NB4 (cell line): ENCODE data around the gene NTM.

ENCODE experiments used
- DNase-seq: peaks from one replicate; pipeline ENCODE4 v3.0.0; 2010; ENCODE audit warnings: low read depth
- H3K4me3 ChIP-seq: one replicate; pipeline ENCODE4 v1.5.1; 2011; ENCODE audit warnings: mild to moderate bottlenecking, low read depth, low read length, moderate library complexity
- MYC ChIP-seq: IDR thresholded peaks from 2 replicates; pipeline ENCODE4 v1.6.1; 2011; ENCODE audit warnings: low read depth, low read length
- POLR2A ChIP-seq: IDR thresholded peaks from 2 replicates; pipeline ENCODE4 v1.6.1; 2011; ENCODE audit warnings: mild to moderate bottlenecking; ENCODE audit not compliant: insufficient read length; ENCODE audit errors: extremely low read depth
- TF ChIP-seq, protein P1 (sequence below): IDR thresholded peaks from 2 replicates; pipeline ENCODE4 v1.6.1; 2011; ENCODE audit warnings: low read depth, low read length
- TF ChIP-seq, protein P2 (sequence below): IDR thresholded peaks from one replicate; pipeline ENCODE4 v1.5.1; 2012; ENCODE audit warnings: low read depth, low read length

The NTM gene

DNA sequence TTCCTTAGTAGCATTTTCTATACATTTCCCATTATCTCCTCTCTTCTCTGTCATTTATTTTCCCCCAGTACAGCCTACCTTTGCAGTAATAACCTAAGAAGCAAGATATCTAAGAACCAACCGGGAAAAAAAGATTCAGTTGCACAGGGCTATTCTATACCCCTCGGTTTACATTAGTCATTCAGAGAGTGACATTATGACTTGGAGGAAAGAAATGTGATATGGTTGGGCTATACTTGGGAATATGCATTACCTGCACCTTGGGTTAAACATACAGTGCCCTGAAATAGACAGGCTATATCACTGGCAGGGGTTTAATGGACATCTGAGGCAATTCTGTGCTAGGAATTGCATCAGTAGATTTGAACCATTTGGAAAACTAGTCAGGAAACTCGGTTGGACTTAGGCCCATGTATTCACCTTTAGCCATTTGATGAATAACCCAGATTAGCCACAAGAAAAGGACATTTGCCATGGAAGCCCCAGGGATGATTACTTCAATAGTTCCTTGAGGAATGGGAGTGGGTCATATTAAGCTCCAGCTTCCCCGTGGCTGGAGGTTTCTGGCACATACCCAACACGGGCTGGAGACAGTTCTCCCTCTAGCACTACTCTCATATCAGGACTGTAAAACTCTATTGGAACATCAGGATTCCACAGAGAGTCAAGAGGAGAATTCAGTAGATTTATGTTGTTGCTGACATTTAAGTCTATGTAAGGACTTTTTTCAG, 973.2 kb downstream of the NTM start:
- TF ChIP-seq POLR2A: no peak
- TF ChIP-seq, protein P1, sequence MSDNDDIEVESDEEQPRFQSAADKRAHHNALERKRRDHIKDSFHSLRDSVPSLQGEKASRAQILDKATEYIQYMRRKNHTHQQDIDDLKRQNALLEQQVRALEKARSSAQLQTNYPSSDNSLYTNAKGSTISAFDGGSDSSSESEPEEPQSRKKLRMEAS: no peak
- TF ChIP-seq, protein P2, sequence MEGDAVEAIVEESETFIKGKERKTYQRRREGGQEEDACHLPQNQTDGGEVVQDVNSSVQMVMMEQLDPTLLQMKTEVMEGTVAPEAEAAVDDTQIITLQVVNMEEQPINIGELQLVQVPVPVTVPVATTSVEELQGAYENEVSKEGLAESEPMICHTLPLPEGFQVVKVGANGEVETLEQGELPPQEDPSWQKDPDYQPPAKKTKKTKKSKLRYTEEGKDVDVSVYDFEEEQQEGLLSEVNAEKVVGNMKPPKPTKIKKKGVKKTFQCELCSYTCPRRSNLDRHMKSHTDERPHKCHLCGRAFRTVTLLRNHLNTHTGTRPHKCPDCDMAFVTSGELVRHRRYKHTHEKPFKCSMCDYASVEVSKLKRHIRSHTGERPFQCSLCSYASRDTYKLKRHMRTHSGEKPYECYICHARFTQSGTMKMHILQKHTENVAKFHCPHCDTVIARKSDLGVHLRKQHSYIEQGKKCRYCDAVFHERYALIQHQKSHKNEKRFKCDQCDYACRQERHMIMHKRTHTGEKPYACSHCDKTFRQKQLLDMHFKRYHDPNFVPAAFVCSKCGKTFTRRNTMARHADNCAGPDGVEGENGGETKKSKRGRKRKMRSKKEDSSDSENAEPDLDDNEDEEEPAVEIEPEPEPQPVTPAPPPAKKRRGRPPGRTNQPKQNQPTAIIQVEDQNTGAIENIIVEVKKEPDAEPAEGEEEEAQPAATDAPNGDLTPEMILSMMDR: no peak
- no peak for TF ChIP-seq MYC

DNA sequence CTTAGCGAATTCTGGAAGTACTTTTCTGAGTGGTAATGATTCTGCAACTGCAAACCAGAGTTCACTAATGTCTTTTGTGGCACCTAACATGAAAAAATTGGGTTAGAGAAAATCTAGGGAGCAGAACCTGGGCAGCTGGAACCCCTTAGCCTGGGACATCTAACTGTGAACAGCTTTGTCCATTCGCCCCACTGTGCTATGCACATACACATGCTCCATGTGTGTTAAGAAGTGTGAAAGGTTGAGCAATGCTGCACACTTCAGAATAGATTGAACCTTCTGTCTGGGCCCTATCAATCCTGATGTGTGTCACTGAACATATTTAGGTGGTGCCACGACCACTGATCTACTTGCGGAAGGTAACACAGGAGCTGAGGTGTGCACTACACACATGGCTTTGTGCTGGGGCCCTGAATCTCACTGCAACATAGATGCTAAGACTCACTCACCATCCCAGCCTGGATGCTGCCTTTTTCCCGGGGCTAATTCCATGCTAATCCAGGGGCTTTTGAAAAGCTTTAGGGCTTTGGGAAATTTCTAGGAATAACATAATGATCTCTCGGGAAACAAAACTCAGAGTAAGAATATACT, 976.2 kb downstream of the NTM start:
- no peak for DNase-seq
- H3K4me3 ChIP-seq: no peak overlapping the region
- TF ChIP-seq, protein P2: no peak
- TF ChIP-seq, protein P1: no peak
- TF ChIP-seq POLR2A (no peak), MYC (no peak)

More for the DNA sequence above, 973.2 kb downstream of the NTM start:
- DNase-seq: no peak
- no peak overlapping the region for H3K4me3 ChIP-seq

DNA sequence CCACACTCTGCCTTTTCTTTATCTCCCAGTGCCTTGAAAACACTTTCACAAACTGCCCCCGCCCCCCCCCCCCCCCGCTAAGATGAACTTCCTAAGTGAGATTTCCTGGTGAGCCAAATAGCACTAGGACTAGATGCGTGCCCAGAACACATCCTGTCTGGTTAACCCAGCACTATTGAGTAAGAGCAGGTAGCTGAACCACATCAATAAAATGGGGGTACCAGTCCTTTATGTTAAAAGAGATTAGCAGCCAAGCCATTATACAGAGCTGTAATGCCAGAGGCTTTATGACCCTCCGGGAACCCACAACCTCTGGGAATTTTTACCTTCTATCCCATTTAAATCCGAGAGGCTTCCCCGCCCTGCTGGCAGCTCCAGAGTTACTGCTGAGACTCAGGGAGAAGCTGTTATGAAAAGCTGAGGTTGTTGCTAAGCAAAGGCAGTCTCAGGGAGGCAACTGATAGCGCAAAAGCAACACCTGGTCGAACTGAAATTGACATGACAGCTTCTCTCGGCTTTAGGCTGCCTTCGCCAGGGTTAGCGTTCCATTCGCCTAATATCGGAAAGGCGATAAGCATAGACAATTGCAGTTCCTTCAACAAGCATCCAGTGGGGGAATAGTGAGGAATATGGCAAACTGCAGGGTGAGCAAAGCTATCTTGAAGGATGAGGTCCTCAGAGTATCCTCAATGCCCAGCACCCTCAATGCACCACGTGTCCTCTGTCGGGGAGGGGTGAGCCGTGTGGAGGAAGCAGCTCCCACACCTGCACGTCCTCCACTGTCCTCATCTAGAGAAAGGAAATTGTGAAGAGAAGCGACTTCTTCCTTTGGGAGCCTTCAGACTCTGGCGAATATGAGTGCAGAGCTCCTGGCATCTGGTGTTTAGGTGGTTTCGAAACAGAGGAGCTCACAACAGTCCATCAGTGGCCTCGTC, 977.0 kb downstream of the NTM start:
- no peak overlapping the region for H3K4me3 ChIP-seq
- no peak for DNase-seq
- TF ChIP-seq, protein P2: no peak
- TF ChIP-seq, protein P1: no peak
- TF ChIP-seq MYC: no peak
- no peak for TF ChIP-seq POLR2A

DNA sequence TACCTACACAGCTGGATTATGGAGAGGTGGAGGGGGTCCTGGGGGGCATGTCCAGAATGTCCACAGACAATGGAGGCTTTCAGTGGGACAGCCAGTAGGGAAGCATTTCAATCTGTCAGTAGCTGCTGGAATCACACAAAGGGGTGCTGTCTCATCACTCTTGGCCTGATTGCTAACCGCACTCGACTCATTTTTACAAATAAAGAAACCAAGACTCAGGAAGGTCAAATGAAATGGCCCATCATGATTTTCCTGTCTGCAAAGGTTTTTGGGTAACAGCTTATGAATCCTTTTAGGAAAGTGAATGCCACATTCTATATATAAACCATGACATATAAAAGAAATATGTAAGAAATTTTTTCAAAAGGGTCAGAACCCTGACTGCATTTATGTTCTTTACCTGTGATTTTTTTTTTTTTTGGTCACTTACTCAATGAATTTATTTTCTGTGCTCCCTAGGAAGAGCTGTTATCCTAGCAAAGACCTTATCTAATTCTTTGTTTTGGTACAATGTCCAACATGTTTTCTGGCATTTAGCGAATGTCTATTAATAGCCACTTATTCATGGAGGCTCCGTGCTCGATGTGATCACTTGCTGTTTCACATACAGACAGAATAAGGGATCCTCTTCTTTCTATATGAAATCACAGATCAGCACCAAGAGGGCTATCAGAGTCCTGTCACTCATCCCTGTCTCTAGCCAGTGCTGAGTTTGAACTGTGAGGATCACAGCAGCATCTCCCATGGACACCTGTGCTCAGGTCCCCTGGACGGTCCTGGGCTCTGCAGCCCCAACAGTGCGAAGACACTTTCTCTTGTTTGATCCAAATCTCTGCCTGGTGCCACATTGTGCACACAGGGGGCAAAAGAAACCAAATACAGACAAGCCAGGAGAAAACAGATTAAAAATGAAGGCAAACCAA, 979.7 kb downstream of the NTM start:
- H3K4me3 ChIP-seq: no peak overlapping the region
- no peak for DNase-seq
- TF ChIP-seq, protein P2: no peak
- TF ChIP-seq, protein P1: no peak
- no peak for TF ChIP-seq POLR2A
- TF ChIP-seq MYC: no peak

DNA sequence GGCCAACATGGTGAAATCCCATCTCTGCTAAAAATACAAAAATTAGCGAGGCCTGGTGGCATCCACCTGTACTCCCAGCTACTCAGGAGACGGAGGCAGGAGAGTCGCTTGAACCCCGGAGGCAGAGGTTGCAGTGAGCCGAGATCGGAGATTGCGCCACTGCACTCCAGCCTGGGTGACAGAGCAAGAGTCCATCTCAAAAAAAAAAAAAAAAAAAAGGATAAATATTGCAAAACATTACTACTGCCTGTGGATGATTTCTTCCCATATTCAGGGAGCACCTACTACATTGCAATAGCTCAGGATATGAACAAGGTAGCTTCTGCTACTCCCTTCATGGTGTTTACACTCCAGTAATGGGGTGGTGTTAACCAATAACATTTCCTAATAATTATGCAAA, 980.6 kb downstream of the NTM start:
- H3K4me3 ChIP-seq: no peak overlapping the region
- TF ChIP-seq, protein P2: no peak
- no peak for TF ChIP-seq MYC
- TF ChIP-seq, protein P1: no peak
- TF ChIP-seq POLR2A: no peak
- no peak for DNase-seq
